Transverse colon (tissue), 4 donors: ENCODE results near the gene HSD17B3. TPM values are rescaled to one million over a fixed set of nuclear protein-coding genes. Genes with fewer than 3 reads are reported as not detected.

Source experiments
- DNase-seq: peaks from one replicate; pipeline ENCODE4 v3.0.0-alpha.2; 2019
- H3K27ac ChIP-seq, 4 donors: fragments of 200-600 bp; sonication (generic); 2 replicates each; pipeline ENCODE4 v1.5.1; 2016 to 2018; ENCODE audit warnings: inconsistent platforms in 4 of 4
- H3K27me3 ChIP-seq: fragments of 200-600 bp; sonication (generic); 2 replicates; pipeline ENCODE4 v1.5.1; 2017; ENCODE audit warnings: inconsistent platforms
- H3K36me3 ChIP-seq, 4 donors: fragments of 200-600 bp; sonication (generic); 2 replicates each; pipeline ENCODE4 v1.5.1; 2017 to 2019; ENCODE audit warnings: inconsistent platforms in 4 of 4
- H3K4me1 ChIP-seq, 4 donors: fragments of 200-600 bp; sonication (generic); 2 replicates each; pipeline ENCODE4 v1.5.1; 2017 to 2020; ENCODE audit warnings: inconsistent platforms in 4 of 4
- H3K4me3 ChIP-seq, 4 donors: fragments of 200-600 bp; sonication (generic); 1 replicate in 1 of 4; 2 replicates in 3 of 4; pipeline versions ENCODE4 v1.5.1 to v1.6.1; 2017 to 2019; ENCODE audit warnings: inconsistent platforms in 4 of 4
- H3K9me3 ChIP-seq, 2 donors: fragments of 200-600 bp; sonication (generic); 2 replicates each; pipeline ENCODE4 v1.5.1; 2017 to 2019; ENCODE audit warnings: inconsistent platforms in 2 of 2
- CTCF ChIP-seq, 5 experiments: fragments of 200-600 bp in 3 of 5; fragments of 450-650 bp in 2 of 5; sonication (generic) in 3 of 5; IDR thresholded peaks; 1 replicate in 2 of 5; 2 replicates in 3 of 5; pipeline ENCODE4 v1.5.1; 2016 to 2017; ENCODE audit warnings: antibody characterized with exemption in 5 of 5, inconsistent platforms in 3 of 5, mild to moderate bottlenecking in 2 of 5, moderate library complexity in 1 of 5
- EP300 ChIP-seq: sonication (generic); formaldehyde crosslinking; IDR thresholded peaks from one replicate; pipeline ENCODE4 v1.6.1; 2017; ENCODE audit warnings: antibody characterized with exemption, low read depth
- POLR2A ChIP-seq: fragments of 450-650 bp; IDR thresholded peaks from one replicate; pipeline ENCODE4 v1.6.1; 2016; ENCODE audit warnings: antibody characterized with exemption, mild to moderate bottlenecking, moderate library complexity
- POLR2AphosphoS5 ChIP-seq, 3 donors: sonication (generic); formaldehyde crosslinking; IDR thresholded peaks; one replicate each; pipeline ENCODE4 v1.6.1; 2016; ENCODE audit warnings: antibody characterized with exemption in 3 of 3
- WGBS, 2 donors: methylation state at CpG; one replicate each; pipeline ENCODE4 v1.1.5; 2018; ENCODE audit warnings: low coverage in 1 of 2; 5-methylcytosine and 5-hydroxymethylcytosine counted together
- in situ Hi-C, 4 donors: fragments of 200-750 bp; cut with MboI; loops; one replicate each; pipeline versions ENCODE4 v1.15.0 to v1.15.1; 2017; ENCODE audit warnings: low sequenced_read_pairs in 3 of 4, low pct_ligation_motif_present in 1 of 4, low pct_unique_long_range_greater_than_20kb in 1 of 4
- intact Hi-C: fragments of 100-400 bp; cut with DNase I; formaldehyde crosslinking; loops from one replicate; pipeline ENCODE4 v1.15.1; 2023; ENCODE audit warnings: low total_unique reads
- total RNA-seq, 4 donors: library from RNA; depleted of rRNA; stranded (reverse); fragments of >200 nt; gene quantifications; one replicate each; pipeline ENCODE4 v1.1.0, GENCODE V29; 2016

The HSD17B3 gene
- total RNA-seq, 4 donors from 2014 or later, result 6.0 TPM; not detected in 3

- 50 to 54% methylated on average over 4 to 6 of the region's 6 CpGs for WGBS, 2 donors
- peaks cover 0 to 22% (median 16%) of the 10 kb centered on the region in 4 donors for H3K4me1 ChIP-seq
Measured at GRCh38 chr9:96344458-96345180, 42.6 kb upstream of the HSD17B3 start.

GRCh38 chr9:96343515-96344360 is 41.8 kb upstream of the HSD17B3 start:
- H3K4me3 ChIP-seq, result no peak overlapping the region
- in situ Hi-C loops (loop anchor here in 2 of 4 donors (25.0 kb wide), 1 partner anchor 319 kb away; the partner anchor contains the start of gene PRXL2C (in 2 of the 2)), intact Hi-C loops (loop anchor here (10.0 kb wide), 1 partner anchor 101 kb away; no protein-coding TSS in a partner anchor)
- no peaks in the 10 kb centered on the region for H3K9me3 ChIP-seq
- no peak for DNase-seq
- H3K4me1 ChIP-seq, result peaks cover 0 to 29% (median 17%) of the 10 kb centered on the region in 4 donors
- H3K36me3 ChIP-seq, result no peaks in the 10 kb centered on the region
- WGBS, 2 donors, result 59 to 73% methylated on average over 5 of the region's 5 CpGs
- no peak for TF ChIP-seq EP300
- no peak for TF ChIP-seq POLR2AphosphoS5 (IDR thresholded peaks at IDR 0.05)
- TF ChIP-seq POLR2A, result no peak
- TF ChIP-seq CTCF (IDR thresholded peaks at IDR 0.05), result no peak
- H3K27ac ChIP-seq, result peak overlapping the region; percentile 23 to 56 (median 44)
- H3K27me3 ChIP-seq, result no peaks in the 10 kb centered on the region

More at GRCh38 chr9:96344458-96345180, 42.6 kb upstream of the HSD17B3 start:
- Histone ChIP-seq H3K4me3 (no peak overlapping the region), H3K9me3 (no peaks in the 10 kb centered on the region), H3K36me3 (peaks cover 0 to under 1% (median 0%) of the 10 kb centered on the region in 4 donors), H3K27me3 (no peaks in the 10 kb centered on the region), H3K27ac (peak overlapping the region; percentile 27 to 72 (median 62))
- peak; percentile 48 for DNase-seq
- TF ChIP-seq EP300, result no peak
- intact Hi-C loops, result loop anchor here (10.0 kb wide), 1 partner anchor 100 kb away; no protein-coding TSS in a partner anchor
- in situ Hi-C loops, result loop anchor here in 2 of 4 donors (25.0 kb wide), 1 partner anchor 318 kb away; the partner anchor contains the start of gene PRXL2C (in 2 of the 2)

GRCh38 chr9:96342571-96343245 is 40.7 kb upstream of the HSD17B3 start:
- Histone ChIP-seq H3K27ac (peak overlapping the region; percentile 1 to 56 (median 13)), H3K4me3 (no peak overlapping the region), H3K27me3 (no peaks in the 10 kb centered on the region), H3K9me3 (no peaks in the 10 kb centered on the region), H3K36me3 (no peaks in the 10 kb centered on the region), H3K4me1 (peaks cover 0 to 29% (median 17%) of the 10 kb centered on the region in 4 donors)
- no peak for TF ChIP-seq CTCF (IDR thresholded peaks at IDR 0.05)
- no peak for TF ChIP-seq POLR2A
- no peak for TF ChIP-seq POLR2AphosphoS5 (IDR thresholded peaks at IDR 0.05)
- TF ChIP-seq EP300, result no peak
- in situ Hi-C loops (loop anchor here in 2 of 4 donors (25.0 kb wide), 1 partner anchor 320 kb away; the partner anchor contains the start of gene PRXL2C (in 2 of the 2)), intact Hi-C loops (loop anchor here (10.0 kb wide), 1 partner anchor 102 kb away; no protein-coding TSS in a partner anchor)
- 82 to 83% methylated on average over 7 to 20 of the region's 20 CpGs for WGBS, 2 donors
- DNase-seq, result no peak

- WGBS, 2 donors, result 93 to 95% methylated on average over 3 of the region's 3 CpGs
- Histone ChIP-seq H3K27me3 (no peaks in the 10 kb centered on the region), H3K4me1 (peaks cover 0 to 29% (median 17%) of the 10 kb centered on the region in 4 donors), H3K27ac (no peak overlapping the region), H3K9me3 (no peaks in the 10 kb centered on the region), H3K4me3 (no peak overlapping the region), H3K36me3 (no peaks in the 10 kb centered on the region)
- DNase-seq, result no peak
- in situ Hi-C loops (loop anchor here in 2 of 4 donors (25.0 kb wide), 1 partner anchor 322 kb away; the partner anchor contains the start of gene PRXL2C (in 2 of the 2)), intact Hi-C loops (loop anchor here (10.0 kb wide), 1 partner anchor 104 kb away; no protein-coding TSS in a partner anchor)
- TF ChIP-seq POLR2AphosphoS5 (IDR thresholded peaks at IDR 0.05) (no peak), CTCF (IDR thresholded peaks at IDR 0.05) (no peak), POLR2A (no peak), EP300 (no peak)
Measured at GRCh38 chr9:96340707-96341106, 38.7 kb upstream of the HSD17B3 start.
